Measurements from ENCODE around the gene FBLL1. TPM values are rescaled to one million over a fixed set of nuclear protein-coding genes. Genes with fewer than 3 reads are reported as not detected.

FBLL1 gene
- total RNA-seq, 1 donor from 2014 or later, result 0.22 TPM

Small RNAs within 50 kb of the gene (microRNA-seq; reads per million reads assigned to microRNA genes)
- gene MIR103A1 (not detected), gene MIR103B1 (not detected)

Other genes with a start within 250 kb of the FBLL1 start
- 2.1 TPM for gene WWC1, start 237.7 kb upstream of the FBLL1 start, total RNA-seq
- gene RARS1, start 42.8 kb upstream of the FBLL1 start, total RNA-seq, result 70.2 TPM
- gene PANK3, start 50.1 kb downstream of the FBLL1 start, total RNA-seq, result 64.0 TPM

Measured in sciatic nerve (tissue), 1 donor.